ENCODE measurements around the gene UCP3. TPM values are rescaled to one million over a fixed set of nuclear protein-coding genes. Genes with fewer than 3 reads are reported as not detected.

Gene UCP3
- total and polyA plus RNA-seq, 4 donors = 1.0 to 2.8 (median 1.8) TPM

GRCh38 chr11:74005721-74006517 lies 3.0 kb downstream of the UCP3 start:
- H3K9me3 ChIP-seq (ENCODE audit: control insufficient read depth in 4 of 4, insufficient read depth in 3 of 4, low read length in 3 of 4) = no peaks in the 10 kb centered on the region
- ATAC-seq (ENCODE audit: insufficient read depth, low FRiP score) (no peak), DNase-seq (no peak)
- H3K27ac ChIP-seq (ENCODE audit: low read depth in 1 of 2, low read length in 1 of 2) = no peak overlapping the region
- H3K4me3 ChIP-seq = no peak overlapping the region
- H3K9ac ChIP-seq (ENCODE audit: insufficient read depth in 1 of 2, low read length in 2 of 2) = no peak overlapping the region
- no peaks in the 10 kb centered on the region for H3K4me1 ChIP-seq (ENCODE audit: control insufficient read depth in 5 of 5, insufficient read depth in 5 of 5, low read length in 5 of 5)
- 96 to 98% methylated on average over 29 of the region's 29 CpGs for WGBS, 2 donors
- H3K36me3 ChIP-seq (ENCODE audit: control insufficient read depth in 4 of 4, insufficient read depth in 4 of 4, low read length in 4 of 4) = peaks cover 8 to 17% (median 12%) of the 10 kb centered on the region in 4 donors
- no peak for TF ChIP-seq CTCF (IDR thresholded peaks at IDR 0.05; ENCODE audit: control extremely low read depth, extremely low read depth)
- H3K27me3 ChIP-seq (ENCODE audit: control insufficient read depth in 3 of 3, insufficient read depth in 3 of 3, low read length in 2 of 3) = no peaks in the 10 kb centered on the region

GRCh38 chr11:74004759-74005615 lies 3.9 kb downstream of the UCP3 start:
- no peak overlapping the region for H3K27ac ChIP-seq (ENCODE audit: low read depth in 1 of 2, low read length in 1 of 2)
- H3K9me3 ChIP-seq (ENCODE audit: control insufficient read depth in 4 of 4, insufficient read depth in 3 of 4, low read length in 3 of 4) = no peaks in the 10 kb centered on the region
- peak; percentile 63 for ATAC-seq (ENCODE audit: insufficient read depth, low FRiP score)
- WGBS, 2 donors = 63 to 66% methylated on average over 11 of the region's 11 CpGs
- no peak for TF ChIP-seq CTCF (IDR thresholded peaks at IDR 0.05; ENCODE audit: control extremely low read depth, extremely low read depth)
- H3K9ac ChIP-seq (ENCODE audit: insufficient read depth in 1 of 2, low read length in 2 of 2) = no peak overlapping the region
- no peaks in the 10 kb centered on the region for H3K27me3 ChIP-seq (ENCODE audit: control insufficient read depth in 3 of 3, insufficient read depth in 3 of 3, low read length in 2 of 3)
- DNase-seq = no peak
- no peaks in the 10 kb centered on the region for H3K4me1 ChIP-seq (ENCODE audit: control insufficient read depth in 5 of 5, insufficient read depth in 5 of 5, low read length in 5 of 5)
- peaks cover 12 to 15% (median 12%) of the 10 kb centered on the region in 4 donors for H3K36me3 ChIP-seq (ENCODE audit: control insufficient read depth in 4 of 4, insufficient read depth in 4 of 4, low read length in 4 of 4)
- no peak overlapping the region for H3K4me3 ChIP-seq

- DNase-seq (no peak), ATAC-seq (ENCODE audit: insufficient read depth, low FRiP score) (no peak)
- no peak overlapping the region for H3K27ac ChIP-seq (ENCODE audit: low read depth in 1 of 2, low read length in 1 of 2)
- H3K4me1 ChIP-seq (ENCODE audit: control insufficient read depth in 5 of 5, insufficient read depth in 5 of 5, low read length in 5 of 5) = no peaks in the 10 kb centered on the region
- H3K4me3 ChIP-seq = no peak overlapping the region
- 82 to 92% methylated on average over 6 of the region's 6 CpGs for WGBS, 2 donors
- TF ChIP-seq CTCF (IDR thresholded peaks at IDR 0.05; ENCODE audit: control extremely low read depth, extremely low read depth) = no peak
- peaks cover 12 to 15% (median 12%) of the 10 kb centered on the region in 4 donors for H3K36me3 ChIP-seq (ENCODE audit: control insufficient read depth in 4 of 4, insufficient read depth in 4 of 4, low read length in 4 of 4)
- no peak overlapping the region for H3K9ac ChIP-seq (ENCODE audit: insufficient read depth in 1 of 2, low read length in 2 of 2)
- no peaks in the 10 kb centered on the region for H3K9me3 ChIP-seq (ENCODE audit: control insufficient read depth in 4 of 4, insufficient read depth in 3 of 4, low read length in 3 of 4)
- H3K27me3 ChIP-seq (ENCODE audit: control insufficient read depth in 3 of 3, insufficient read depth in 3 of 3, low read length in 2 of 3) = no peaks in the 10 kb centered on the region
Observed at GRCh38 chr11:74004046-74004695, 4.7 kb downstream of the UCP3 start.
